Retinal pigment epithelial cell (primary cell): ENCODE data around the gene CCDC51.

Source experiments
- DNase-seq: peaks from one replicate; pipeline ENCODE4 v3.0.0-alpha.2; 2010; ENCODE audit warnings: low read depth
- H3K4me3 ChIP-seq: 2 replicates; pipeline ENCODE4 v1.5.1; 2011; ENCODE audit warnings: mild to moderate bottlenecking, low read length, control low read depth, moderate library complexity
- TF ChIP-seq, protein P1 (sequence below): conservative IDR thresholded peaks from 2 replicates; pipeline ENCODE4 v1.5.1; 2011; ENCODE audit warnings: low read depth, low read length, control low read depth, inconsistent platforms

Gene CCDC51

DNA sequence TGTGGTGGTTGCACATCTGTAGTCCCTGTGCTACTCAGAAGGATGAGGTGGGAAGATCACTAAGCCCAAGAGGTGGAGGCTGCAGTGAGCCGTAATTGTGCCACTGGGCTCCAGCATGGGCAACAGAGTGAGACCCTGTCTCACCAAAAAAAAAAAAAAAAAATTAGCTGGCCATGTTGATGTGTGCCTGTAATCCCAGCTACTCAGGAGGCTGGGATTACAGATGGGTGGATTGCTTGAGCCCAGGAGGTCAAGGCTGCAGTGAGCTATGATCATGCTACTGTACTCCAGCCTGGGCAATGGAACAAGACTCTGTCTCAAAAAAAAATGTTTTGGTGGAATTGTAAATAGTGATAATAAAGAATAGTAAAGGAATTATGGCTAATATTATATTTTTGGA is 16.5 kb upstream of the CCDC51 start:
- no peak for DNase-seq
- no peak overlapping the region for H3K4me3 ChIP-seq
- TF ChIP-seq, protein P1, sequence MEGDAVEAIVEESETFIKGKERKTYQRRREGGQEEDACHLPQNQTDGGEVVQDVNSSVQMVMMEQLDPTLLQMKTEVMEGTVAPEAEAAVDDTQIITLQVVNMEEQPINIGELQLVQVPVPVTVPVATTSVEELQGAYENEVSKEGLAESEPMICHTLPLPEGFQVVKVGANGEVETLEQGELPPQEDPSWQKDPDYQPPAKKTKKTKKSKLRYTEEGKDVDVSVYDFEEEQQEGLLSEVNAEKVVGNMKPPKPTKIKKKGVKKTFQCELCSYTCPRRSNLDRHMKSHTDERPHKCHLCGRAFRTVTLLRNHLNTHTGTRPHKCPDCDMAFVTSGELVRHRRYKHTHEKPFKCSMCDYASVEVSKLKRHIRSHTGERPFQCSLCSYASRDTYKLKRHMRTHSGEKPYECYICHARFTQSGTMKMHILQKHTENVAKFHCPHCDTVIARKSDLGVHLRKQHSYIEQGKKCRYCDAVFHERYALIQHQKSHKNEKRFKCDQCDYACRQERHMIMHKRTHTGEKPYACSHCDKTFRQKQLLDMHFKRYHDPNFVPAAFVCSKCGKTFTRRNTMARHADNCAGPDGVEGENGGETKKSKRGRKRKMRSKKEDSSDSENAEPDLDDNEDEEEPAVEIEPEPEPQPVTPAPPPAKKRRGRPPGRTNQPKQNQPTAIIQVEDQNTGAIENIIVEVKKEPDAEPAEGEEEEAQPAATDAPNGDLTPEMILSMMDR = no peak

DNA sequence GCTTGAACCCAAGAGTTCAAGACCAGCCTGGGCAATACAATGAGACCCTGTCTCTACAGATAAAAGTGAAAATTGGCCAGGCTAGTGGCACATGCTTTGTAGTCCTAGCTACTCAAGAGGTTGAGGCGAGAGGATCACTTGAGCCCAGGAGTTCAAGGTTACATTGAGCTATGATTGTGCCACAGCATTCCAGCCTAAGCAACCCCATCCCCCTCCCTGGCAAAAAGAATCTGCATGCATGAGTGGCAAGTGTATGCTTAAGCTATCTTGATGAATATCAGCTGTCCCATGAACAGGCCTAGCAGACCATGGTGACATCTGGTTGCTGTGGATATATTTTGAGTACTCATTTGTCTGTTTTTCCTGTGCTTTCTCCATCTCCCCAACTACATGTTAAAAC is 11.4 kb upstream of the CCDC51 start:
- TF ChIP-seq, protein P1 = no peak
- no peak for DNase-seq
- no peak overlapping the region for H3K4me3 ChIP-seq

DNA sequence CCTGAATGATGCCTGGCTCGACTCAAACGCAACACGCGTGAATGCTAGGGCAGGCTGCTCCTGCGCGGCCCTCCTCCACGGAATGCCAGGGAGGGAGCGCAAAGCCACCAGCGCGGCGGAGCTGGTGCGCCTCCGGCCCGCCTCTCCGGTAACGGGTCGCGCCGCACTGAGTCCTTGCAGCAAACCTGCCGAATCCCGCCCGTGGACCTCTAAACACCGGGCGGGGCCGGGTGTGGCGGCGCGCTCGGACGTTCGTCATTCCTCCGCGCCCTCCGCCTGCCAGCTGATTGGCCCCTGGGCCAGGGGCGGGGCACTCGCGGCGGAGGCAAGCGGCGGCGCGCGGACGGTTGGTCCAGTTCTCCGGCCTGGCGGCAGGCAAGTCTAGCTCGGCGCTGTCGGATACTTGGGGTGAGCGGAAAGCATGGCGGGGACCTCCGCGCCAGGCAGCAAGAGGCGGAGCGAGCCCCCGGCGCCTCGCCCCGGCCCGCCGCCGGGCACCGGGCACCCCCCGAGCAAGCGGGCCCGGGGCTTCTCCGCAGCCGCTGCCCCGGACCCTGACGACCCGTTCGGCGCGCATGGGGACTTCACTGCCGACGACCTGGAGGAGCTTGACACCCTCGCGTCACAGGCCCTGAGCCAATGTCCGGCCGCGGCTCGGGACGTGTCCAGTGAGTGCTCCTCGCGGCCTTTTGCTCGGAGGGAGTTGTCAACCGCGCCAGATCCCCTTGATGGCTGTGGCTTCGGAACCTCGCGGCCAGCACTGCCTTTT is 6.7 kb upstream of the CCDC51 start, which contains the start of gene ATRIP:
TSS of gene ATRIP (plus strand) at position 313 of the 769 bp plus-strand sequence. CDS start at position 422, 109 bp downstream.
- TF ChIP-seq, protein P1 = no peak

DNA sequence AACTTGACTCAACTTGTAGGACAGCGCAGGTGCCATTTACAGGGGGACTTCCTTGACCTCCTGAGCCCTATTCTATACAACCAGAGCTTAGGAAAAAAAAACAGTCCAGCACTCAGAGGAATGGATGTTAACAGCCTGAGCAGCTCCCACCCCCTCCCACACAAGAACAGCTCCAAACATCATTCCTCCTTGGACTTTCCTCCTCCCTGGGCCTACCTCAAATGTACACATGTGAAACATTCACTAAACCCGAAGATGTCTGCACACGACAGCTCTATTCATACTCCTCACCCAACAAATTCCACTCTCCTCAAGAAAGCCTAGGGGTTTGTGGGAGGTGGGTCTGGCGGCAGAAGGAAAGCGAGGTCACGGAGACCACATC is 6.1 kb upstream of the CCDC51 start:
- peak overlapping the region; percentile 92 for H3K4me3 ChIP-seq
- DNase-seq = no peak
- TF ChIP-seq, protein P1 = no peak

More for the DNA sequence above, 6.7 kb upstream of the CCDC51 start, which contains the start of gene ATRIP:
- DNase-seq = no peak
- H3K4me3 ChIP-seq = peak within 1 kb of the TSS; percentile 92

DNA sequence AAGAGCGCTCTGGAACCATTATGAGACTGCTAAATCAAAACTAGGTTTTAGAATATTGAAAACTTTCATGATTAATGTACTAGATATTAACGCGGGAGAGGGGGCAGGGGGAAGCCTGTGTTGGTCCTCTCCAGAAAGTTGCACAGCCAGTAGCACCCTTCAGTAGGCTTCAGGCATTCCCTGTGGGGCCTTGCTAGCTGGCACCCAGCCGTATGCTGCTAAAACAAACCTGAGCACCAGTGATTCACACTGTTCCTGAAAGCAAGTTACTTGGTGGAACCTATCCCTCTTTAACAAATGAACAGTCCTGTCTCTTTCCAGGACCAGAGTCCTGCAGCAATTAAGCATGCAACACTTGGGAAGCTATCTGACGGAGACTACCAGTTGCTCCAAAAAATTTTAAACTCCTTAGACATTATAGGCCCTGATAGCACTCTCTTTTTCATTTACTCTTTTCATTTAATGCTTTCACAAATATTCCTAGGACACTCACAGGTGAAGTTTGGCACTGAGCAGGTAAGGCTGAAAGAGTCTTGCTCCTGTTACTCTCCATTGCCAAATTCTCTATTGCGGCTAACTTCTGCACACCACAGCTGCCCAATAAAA is 5.5 kb upstream of the CCDC51 start:
- DNase-seq = no peak
- TF ChIP-seq, protein P1 = no peak
- peak overlapping the region; percentile 92 for H3K4me3 ChIP-seq

DNA sequence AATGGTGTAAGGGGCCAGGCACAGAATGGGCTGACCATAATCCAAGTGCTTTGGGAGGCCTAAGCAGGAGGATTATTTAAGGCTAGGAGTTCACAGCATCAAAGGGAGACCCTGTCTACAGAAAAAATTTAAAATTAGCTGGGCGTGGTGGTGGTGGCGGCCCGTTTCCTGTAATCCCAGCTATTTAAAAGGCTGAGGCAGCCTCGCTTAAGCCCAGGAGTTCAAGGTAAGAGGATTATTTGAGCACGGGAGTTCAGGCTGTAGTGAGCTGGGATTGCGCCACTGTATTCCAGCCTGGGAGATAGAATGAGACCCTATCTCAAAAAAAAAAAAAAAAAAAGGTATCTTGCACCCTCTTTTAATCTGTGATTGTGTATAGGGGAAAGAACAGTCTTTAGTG is 2.0 kb upstream of the CCDC51 start:
- DNase-seq = no peak
- TF ChIP-seq, protein P1 = no peak
- peak overlapping the region; percentile 87 for H3K4me3 ChIP-seq

DNA sequence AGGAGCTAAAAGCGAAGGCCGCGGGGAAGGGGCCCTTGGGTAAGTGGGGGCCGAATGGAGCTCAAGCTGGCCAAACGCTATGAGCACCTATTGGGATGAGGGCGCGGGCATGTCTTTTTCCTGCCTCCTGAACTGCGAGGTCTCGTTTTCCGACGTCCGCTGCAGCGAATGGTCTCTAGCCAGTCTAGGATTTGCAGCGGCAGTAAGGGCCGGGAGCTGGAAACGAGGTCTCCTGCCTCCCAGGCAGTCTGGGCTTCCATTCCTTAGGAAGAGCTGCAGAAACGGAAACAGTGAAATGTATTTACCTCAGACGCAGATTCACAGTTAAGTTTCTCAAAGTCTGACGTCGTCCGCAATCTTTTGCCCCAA is 655 bp upstream of the CCDC51 start:
- TF ChIP-seq, protein P1 = no peak
- DNase-seq = no peak
- H3K4me3 ChIP-seq = peak overlapping the region; percentile 87
